GM19468 (cell line): ENCODE results near the gene BCAP31.
A peak's percentile ranks its signal among the peaks of the same experiment; 100 is the strongest.

Source experiments
- ATAC-seq: cut with Tn5 transposase; IDR thresholded peaks from one replicate; pipeline ENCODE4 v1.9.1; 2021; ENCODE audit warnings: mild to moderate bottlenecking, moderate library complexity, moderate number of reproducible peaks; ENCODE audit not compliant: unreplicated experiment; ENCODE audit errors: extremely low read depth

BCAP31 gene

GRCh38 chrX:153724252-153725038, at the start of gene BCAP31, which contains the start of gene ABCD1:
BCAP31 (minus strand) TSS chrX:153724387; CDS start chrX:153723244, 1,143 bp downstream.
ABCD1 (plus strand) TSS chrX:153724856; CDS start chrX:153725267, 411 bp downstream.
- ATAC-seq, result peak; percentile 38

GRCh38 chrX:153773218-153773611, 49.0 kb upstream of the BCAP31 start:
- no peak for ATAC-seq

GRCh38 chrX:153772316-153773217, 48.4 kb upstream of the BCAP31 start:
- no peak for ATAC-seq

- ATAC-seq, result no peak
These were observed 47.5 kb upstream of the BCAP31 start for GRCh38 chrX:153771415-153772315.

- ATAC-seq, result no peak
These were observed 46.6 kb upstream of the BCAP31 start for GRCh38 chrX:153770601-153771414.

- ATAC-seq, result no peak
These were observed 45.8 kb upstream of the BCAP31 start for GRCh38 chrX:153769865-153770600.

GRCh38 chrX:153769158-153769864, 45.1 kb upstream of the BCAP31 start:
- ATAC-seq, result no peak

GRCh38 chrX:153768311-153769157, 44.3 kb upstream of the BCAP31 start:
- ATAC-seq, result no peak

GRCh38 chrX:153767674-153768055, 43.5 kb upstream of the BCAP31 start:
- no peak for ATAC-seq

GRCh38 chrX:153766871-153767673, 42.9 kb upstream of the BCAP31 start:
- no peak for ATAC-seq

- no peak for ATAC-seq
These were observed 42.1 kb upstream of the BCAP31 start for GRCh38 chrX:153766098-153766817.

- ATAC-seq, result no peak
These were observed 41.2 kb upstream of the BCAP31 start for GRCh38 chrX:153765138-153766079.

GRCh38 chrX:153764786-153765137, 40.6 kb upstream of the BCAP31 start:
- no peak for ATAC-seq

- no peak for ATAC-seq
These were observed 40.0 kb upstream of the BCAP31 start, which contains the start of gene PLXNB3 for GRCh38 chrX:153763989-153764755. PLXNB3 (plus strand) TSS chrX:153764249; CDS start chrX:153765536, 1,287 bp downstream.
